Right atrium auricular region (tissue), 2 donors: ENCODE results near the gene PSG3. TPM values are rescaled to one million over a fixed set of nuclear protein-coding genes. Genes with fewer than 3 reads are reported as not detected.
"Not testable (repeated sequence)": the region's sequence is repeated elsewhere in the genome, so short reads cannot be mapped to it uniquely, and the experiment has no call there.

Source experiments
- DNase-seq: peaks from one replicate; pipeline ENCODE4 v3.0.0-alpha.2; 2019; ENCODE audit warnings: low spot score
- H3K27ac ChIP-seq, 2 donors: fragments of 200-600 bp; sonication (generic); 1 replicate in 1 of 2; 2 replicates in 1 of 2; pipeline ENCODE4 v1.5.1; 2016 to 2019
- H3K27me3 ChIP-seq, 2 donors: fragments of 200-600 bp; sonication (generic); one replicate each; pipeline versions ENCODE4 v1.5.1 to v1.6.0; 2017 to 2019
- H3K36me3 ChIP-seq: fragments of 200-600 bp; sonication (generic); one replicate; pipeline ENCODE4 v1.5.1; 2016
- H3K4me1 ChIP-seq, 2 donors: fragments of 200-600 bp; sonication (generic); one replicate each; pipeline versions ENCODE4 v1.5.1 to v1.6.0; 2017 to 2019
- H3K4me3 ChIP-seq, 2 donors: fragments of 200-600 bp; sonication (generic); 1 replicate in 1 of 2; 2 replicates in 1 of 2; pipeline ENCODE4 v1.5.1; 2017 to 2019; ENCODE audit warnings: mild to moderate bottlenecking in 1 of 2, moderate library complexity in 1 of 2
- H3K9me3 ChIP-seq, 2 donors: fragments of 200-600 bp; sonication (generic); one replicate each; pipeline ENCODE4 v1.5.1; 2019
- total RNA-seq, 2 donors: library from RNA; depleted of rRNA; stranded (reverse); fragments of >200 nt; gene quantifications; one replicate each; pipeline ENCODE4 v1.1.0, GENCODE V29; 2016
- TF ChIP-seq, protein P1 (sequence below), 2 donors: fragments of 200-600 bp; sonication (generic); IDR thresholded peaks; one replicate each; pipeline ENCODE4 v1.5.1; 2019; ENCODE audit warnings: antibody characterized with exemption in 2 of 2

PSG3 gene
- total RNA-seq = not detected

DNA sequence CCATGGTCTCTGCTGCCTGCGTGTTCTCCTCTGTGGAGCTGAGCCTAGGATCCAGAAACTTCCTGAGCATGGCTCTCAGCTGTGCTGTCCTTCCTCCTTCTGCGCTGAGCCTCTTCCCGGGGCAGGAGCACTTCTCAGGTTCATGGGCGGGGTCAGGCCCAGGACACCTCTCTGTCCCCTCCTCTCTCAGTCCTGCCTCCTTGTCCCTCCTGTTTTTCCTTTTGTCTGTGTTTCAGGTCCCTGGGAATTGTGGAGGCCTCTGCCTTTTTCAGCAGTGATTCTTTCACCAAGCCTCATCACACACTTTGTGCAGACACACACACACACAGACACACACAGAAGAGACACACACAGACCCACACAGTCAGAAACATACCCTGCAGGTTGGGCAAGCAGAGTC lies at the start of gene PSG3:
Gene PSG3, minus strand, starts transcription at position 101 of the 400 bp plus-strand sequence. Its CDS starts 97 bp downstream, at position 4.
- not testable (repeated sequence) for H3K4me1 ChIP-seq, H3K36me3 ChIP-seq, H3K9me3 ChIP-seq, DNase-seq, H3K27me3 ChIP-seq, H3K4me3 ChIP-seq, H3K27ac ChIP-seq

DNA sequence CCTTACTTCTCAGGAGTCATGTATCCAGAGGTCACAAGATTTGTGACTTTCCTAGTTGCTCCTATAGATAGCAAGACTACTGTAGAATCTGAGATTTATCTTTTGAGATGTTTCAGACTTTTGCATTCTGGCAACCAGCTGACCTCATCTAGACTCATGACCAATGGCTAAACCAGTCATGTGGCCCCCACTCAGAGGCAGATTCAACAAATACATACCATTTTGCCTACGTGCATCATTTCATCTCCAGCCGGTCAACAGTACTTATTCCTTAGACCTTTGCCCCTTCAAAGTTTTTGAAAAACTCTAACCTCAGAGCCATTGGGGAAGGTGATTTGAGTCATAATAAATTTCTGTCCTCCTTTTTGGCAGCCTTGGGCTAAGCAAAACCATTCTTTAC lies 48.5 kb upstream of the PSG3 start:
- H3K9me3 ChIP-seq, H3K27ac ChIP-seq, H3K36me3 ChIP-seq, H3K4me1 ChIP-seq, DNase-seq, H3K27me3 ChIP-seq, H3K4me3 ChIP-seq: not testable (repeated sequence)

DNA sequence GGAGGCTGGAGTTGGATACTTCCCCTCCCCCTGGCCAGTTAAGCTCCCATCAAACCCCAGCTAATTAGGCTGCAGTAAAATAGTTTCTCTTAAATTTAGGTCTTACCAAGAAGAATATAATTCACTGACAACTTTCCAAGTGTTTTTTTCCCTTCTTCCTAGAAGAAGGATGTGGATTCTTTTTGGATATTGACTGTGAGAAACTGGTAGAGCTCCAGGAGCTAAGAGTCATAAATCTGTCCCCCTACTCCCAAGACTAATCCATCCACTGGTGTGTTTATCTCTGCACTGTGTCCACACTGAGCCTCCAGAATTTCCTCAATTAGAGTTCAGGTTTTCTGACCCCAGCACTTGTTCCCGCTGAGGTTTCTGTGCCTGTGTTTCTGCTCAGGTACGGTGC lies 47.5 kb upstream of the PSG3 start:
- not testable (repeated sequence) for DNase-seq, H3K4me3 ChIP-seq, H3K9me3 ChIP-seq, H3K27me3 ChIP-seq, H3K27ac ChIP-seq, H3K4me1 ChIP-seq, H3K36me3 ChIP-seq

DNA sequence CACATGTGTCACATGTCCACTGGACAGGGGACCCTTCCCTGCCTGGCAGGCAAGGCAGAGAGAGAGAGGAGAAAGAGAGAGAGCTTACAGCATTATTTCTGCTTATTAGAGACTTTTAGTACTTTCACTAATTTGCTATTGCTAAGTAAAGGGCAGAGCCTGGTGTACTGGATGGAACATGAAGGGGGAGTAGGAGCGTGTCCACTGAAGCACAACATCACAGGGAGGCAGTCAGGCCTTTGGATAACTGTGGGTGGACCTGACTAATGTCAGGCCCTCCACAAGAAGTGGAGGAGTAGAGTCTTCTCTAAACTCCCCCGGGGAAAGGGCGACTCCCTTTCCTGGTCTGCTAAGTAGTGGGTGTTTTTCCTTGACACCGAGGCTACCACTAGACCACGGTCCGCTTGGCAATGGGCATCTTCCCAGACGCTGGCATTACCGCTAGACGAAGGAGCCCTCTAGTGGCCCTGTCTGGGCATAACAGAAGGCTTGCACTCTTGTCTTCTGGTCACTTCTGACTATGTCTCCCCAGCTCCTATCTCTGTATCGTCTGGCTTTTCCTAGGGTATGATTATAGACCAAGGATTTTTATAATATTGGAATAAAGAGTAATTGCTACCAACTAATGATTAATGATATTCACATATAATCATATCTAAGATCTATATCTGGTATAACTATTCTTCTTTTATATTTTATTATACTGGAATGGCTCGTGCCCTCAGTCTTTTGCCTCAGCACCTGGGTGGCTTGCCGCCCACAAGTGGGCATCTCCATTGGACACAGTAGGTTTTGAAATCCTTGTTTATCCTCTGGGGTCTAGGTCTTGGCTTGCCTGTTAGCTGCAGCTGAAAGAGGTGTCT lies 36.7 kb upstream of the PSG3 start:
- H3K4me3 ChIP-seq, H3K4me1 ChIP-seq, H3K27ac ChIP-seq, H3K27me3 ChIP-seq, H3K9me3 ChIP-seq, H3K36me3 ChIP-seq: not testable (repeated sequence)
- TF ChIP-seq, protein P1, sequence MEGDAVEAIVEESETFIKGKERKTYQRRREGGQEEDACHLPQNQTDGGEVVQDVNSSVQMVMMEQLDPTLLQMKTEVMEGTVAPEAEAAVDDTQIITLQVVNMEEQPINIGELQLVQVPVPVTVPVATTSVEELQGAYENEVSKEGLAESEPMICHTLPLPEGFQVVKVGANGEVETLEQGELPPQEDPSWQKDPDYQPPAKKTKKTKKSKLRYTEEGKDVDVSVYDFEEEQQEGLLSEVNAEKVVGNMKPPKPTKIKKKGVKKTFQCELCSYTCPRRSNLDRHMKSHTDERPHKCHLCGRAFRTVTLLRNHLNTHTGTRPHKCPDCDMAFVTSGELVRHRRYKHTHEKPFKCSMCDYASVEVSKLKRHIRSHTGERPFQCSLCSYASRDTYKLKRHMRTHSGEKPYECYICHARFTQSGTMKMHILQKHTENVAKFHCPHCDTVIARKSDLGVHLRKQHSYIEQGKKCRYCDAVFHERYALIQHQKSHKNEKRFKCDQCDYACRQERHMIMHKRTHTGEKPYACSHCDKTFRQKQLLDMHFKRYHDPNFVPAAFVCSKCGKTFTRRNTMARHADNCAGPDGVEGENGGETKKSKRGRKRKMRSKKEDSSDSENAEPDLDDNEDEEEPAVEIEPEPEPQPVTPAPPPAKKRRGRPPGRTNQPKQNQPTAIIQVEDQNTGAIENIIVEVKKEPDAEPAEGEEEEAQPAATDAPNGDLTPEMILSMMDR (IDR thresholded peaks at IDR 0.05) = peak; percentile 64 to 72
- DNase-seq = peak; percentile 64

DNA sequence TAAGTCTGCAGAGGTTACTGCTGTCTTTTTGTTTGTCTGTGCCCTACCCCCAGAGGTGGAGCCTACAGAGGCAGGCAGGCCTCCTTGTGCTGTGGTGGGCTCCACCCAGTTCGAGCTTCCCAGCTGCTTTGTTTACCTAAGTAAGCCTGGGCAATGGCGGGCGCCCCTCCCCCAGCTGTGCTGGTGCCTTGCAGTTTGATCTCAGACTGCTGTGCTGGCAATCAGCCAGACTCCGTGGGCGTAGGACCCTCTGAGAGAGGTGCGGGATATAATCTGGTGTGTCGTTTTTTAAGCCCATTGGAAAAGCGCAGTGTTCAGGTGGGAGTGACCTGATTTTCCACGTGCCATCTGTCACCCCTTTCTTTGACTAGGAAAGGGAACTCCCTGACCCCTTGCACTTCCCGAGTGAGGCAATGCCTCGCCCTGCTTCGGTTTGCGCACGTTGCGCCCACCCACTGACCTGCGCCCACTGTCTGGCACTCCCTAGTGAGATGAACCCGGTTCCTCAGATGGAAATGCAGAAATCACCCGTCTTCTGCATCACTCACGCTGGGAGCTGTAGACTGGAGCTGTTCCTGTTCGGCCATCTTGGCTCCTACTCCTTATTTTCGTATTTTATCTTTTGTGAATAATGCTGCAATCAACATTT lies 34.4 kb upstream of the PSG3 start:
- not testable (repeated sequence) for DNase-seq, H3K4me3 ChIP-seq, H3K27ac ChIP-seq, H3K9me3 ChIP-seq, H3K27me3 ChIP-seq, H3K36me3 ChIP-seq, H3K4me1 ChIP-seq

DNA sequence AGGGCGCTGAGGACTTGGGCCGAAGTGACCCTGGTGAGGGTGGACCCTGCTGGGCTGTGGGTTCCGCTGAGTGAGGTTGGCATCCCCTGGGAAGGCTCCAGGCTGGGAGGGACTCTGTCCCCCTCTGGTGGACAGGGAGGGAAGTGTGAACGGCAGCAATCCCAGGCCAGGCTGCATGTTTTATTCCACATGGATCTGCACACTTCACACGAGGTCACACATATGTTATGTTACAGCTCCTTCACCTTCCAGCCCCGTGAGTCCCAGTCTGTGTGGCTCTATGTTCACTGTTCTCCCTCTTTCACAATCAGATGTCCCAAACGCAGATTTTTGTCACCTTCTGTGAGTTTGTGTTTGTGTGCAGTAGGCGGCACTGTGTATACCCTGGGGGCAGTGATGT lies 27.0 kb upstream of the PSG3 start:
- H3K27ac ChIP-seq, H3K36me3 ChIP-seq, H3K4me1 ChIP-seq, DNase-seq, H3K9me3 ChIP-seq, H3K4me3 ChIP-seq, H3K27me3 ChIP-seq: not testable (repeated sequence)

DNA sequence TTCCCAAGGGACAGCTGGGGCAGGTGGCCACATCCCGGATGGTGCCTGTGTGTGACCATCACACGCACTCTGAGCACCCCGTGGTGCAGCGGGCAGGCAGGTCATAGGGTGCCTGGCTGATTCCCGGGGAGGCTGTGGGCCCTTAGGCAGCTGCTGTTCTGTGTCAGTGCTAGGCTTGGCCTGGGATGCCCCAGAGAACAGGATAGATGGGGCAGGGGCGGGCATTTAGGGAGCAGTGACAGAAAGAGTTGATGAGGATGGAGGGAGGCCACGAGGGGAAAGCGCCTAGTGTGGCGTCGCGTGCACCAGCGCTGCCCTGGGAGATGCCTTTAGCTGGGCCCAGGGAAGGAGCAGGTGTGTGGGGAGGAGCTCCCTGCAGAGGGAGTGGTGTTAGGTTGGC lies 26.6 kb upstream of the PSG3 start:
- DNase-seq, H3K36me3 ChIP-seq, H3K9me3 ChIP-seq, H3K27ac ChIP-seq, H3K27me3 ChIP-seq, H3K4me1 ChIP-seq, H3K4me3 ChIP-seq: not testable (repeated sequence)

DNA sequence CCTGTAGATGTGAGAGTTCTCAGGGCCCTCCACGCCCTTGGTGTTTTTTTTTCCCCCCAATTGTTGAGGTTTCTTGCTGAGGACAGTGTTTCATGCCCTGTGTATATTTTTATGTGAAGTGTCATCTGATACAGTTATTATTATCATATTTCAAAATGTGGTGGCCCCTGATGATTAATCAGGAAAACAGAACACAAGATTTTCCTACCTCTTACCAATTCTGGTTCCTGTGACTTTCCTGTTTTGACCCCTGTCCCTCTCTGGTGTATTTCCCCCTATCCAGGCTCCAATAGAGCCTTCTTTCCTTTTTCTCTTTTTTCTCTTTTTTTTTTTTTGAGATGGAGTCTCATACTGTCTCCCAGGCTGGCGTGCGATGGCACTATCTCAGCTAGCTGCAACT lies 24.6 kb upstream of the PSG3 start:
- H3K27ac ChIP-seq = no peak overlapping the region
- H3K4me3 ChIP-seq = no peak overlapping the region
- no peak for DNase-seq
- no peaks in the 10 kb centered on the region for H3K9me3 ChIP-seq
- TF ChIP-seq, protein P1 (IDR thresholded peaks at IDR 0.05) = no peak
- H3K4me1 ChIP-seq = no peaks in the 10 kb centered on the region
- H3K36me3 ChIP-seq = no peaks in the 10 kb centered on the region
- no peaks in the 10 kb centered on the region for H3K27me3 ChIP-seq

DNA sequence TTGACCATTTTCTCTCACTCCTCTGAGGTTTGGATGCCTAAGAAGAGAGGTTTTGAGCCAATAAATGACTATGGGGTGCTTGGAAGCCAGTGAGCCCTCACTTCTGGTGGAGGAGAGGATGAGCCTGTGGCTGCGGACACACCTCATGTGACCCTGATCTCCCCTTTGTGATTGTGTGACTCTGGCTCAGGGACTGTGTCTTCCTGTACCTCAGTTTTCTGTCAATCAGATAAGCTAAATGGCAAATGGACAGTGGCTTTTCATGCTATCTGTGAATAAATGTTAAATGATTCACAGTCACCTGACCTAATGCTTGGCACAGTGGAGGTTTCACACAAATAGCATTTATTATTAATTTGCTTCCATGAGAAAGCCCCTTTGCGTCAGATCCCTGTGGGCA lies 22.5 kb upstream of the PSG3 start:
- DNase-seq = no peak
- TF ChIP-seq, protein P1 (IDR thresholded peaks at IDR 0.05) = no peak
- Histone ChIP-seq H3K27ac (no peak overlapping the region), H3K4me3 (no peak overlapping the region), H3K27me3 (no peaks in the 10 kb centered on the region), H3K9me3 (no peaks in the 10 kb centered on the region), H3K36me3 (no peaks in the 10 kb centered on the region), H3K4me1 (no peaks in the 10 kb centered on the region)

DNA sequence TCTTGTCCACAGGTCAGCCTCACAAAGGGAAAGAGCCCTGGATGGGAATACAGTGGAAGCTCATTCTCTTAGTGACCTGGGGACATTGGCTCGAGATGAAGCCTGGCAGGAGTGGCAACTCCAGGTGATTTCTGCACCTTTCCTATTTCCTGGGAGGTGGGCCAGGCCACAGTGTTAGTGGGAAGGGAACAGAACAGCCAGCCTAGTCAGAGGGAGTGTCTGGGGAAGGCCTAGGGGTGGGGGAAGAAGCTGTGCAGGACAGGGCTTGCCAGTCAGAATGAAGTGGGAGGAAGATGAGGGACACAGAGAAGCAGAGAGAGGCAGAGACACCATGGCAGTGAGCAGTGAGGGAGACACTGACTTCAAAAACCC lies 21.6 kb upstream of the PSG3 start:
- not testable (repeated sequence) for H3K4me3 ChIP-seq

DNA sequence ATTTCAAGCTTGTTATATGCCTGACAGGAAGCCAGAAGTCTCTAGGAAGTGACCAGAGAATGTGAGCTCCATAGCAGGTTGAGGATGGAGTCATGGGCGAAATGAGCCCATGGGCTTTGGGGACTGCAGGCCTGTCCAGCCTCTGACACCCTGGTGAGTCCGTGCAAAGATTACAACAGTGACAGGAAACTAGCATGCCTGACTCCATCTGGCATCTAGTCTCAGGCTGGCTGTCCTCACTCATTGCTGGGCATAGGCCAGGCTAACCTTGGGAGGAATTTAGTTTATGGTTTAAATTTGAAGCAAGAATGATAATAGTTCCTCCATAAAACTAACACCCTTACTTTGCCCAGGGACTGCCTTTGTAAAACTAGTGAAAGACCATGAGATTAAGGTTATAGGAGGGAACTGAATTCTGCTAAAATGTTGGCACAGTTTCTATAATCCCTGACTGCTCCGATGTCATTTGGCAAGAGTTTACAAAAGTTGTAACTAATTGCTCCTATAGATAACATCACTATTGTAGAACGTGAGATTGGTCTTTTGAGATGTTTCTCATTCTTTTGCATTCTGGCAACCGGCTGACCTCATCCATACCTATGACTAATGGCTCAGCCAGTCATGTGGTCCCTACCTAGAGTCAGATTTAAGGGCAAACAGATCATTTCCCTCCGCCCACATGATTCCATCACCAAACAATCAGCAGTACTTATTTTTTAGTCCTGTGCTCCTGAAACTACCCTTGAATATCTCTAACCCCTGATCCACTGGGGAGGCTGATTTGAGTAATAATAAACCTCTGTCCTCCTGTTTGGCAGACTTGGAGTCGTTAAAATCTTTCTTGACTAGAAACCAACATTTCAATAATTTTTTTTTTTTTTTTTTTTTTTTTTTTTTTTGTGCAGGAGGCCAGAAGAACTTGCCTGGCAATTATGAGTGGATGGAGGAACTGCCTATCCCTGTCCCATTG lies 21.0 kb upstream of the PSG3 start:
- H3K36me3 ChIP-seq, H3K27me3 ChIP-seq, H3K4me3 ChIP-seq, H3K4me1 ChIP-seq, H3K27ac ChIP-seq, DNase-seq, H3K9me3 ChIP-seq: not testable (repeated sequence)

More for the DNA sequence above, 21.6 kb upstream of the PSG3 start:
- not testable (repeated sequence) for H3K36me3 ChIP-seq, DNase-seq, H3K4me1 ChIP-seq, H3K27me3 ChIP-seq, H3K27ac ChIP-seq, H3K9me3 ChIP-seq
